Nephron (organoid): Measurements from ENCODE around the gene HACD1.

ENCODE experiments used
- H3K27ac Mint-ChIP-seq, 3 experiments: 2 replicates each; pipeline ENCODE4 v1.8.0; 2020; ENCODE audit warnings: mixed read lengths in 3 of 3, mild to moderate bottlenecking in 2 of 3, moderate library complexity in 1 of 3
- H3K27me3 Mint-ChIP-seq: 2 replicates; pipeline ENCODE4 v1.8.0; 2021; ENCODE audit warnings: low read depth, mild to moderate bottlenecking, moderate library complexity, mixed read lengths
- H3K36me3 Mint-ChIP-seq: 2 replicates; pipeline ENCODE4 v1.8.0; 2020; ENCODE audit warnings: low read depth, mixed read lengths
- H3K4me1 Mint-ChIP-seq: 2 replicates; pipeline ENCODE4 v1.8.0; 2020; ENCODE audit warnings: mixed read lengths
- H3K4me3 Mint-ChIP-seq, 3 experiments: 2 replicates each; pipeline ENCODE4 v1.8.0; 2020; ENCODE audit warnings: mild to moderate bottlenecking in 3 of 3, mixed read lengths in 3 of 3, moderate library complexity in 2 of 3
- H3K9me3 Mint-ChIP-seq: 2 replicates; pipeline ENCODE4 v1.8.0; 2020; ENCODE audit warnings: mixed read lengths
- CTCF ChIP-seq, 3 experiments: fragments of 200-600 bp; sonication (generic); IDR thresholded peaks; one replicate each; pipeline ENCODE4 v1.5.0; 2021; ENCODE audit warnings: antibody characterized with exemption in 3 of 3; ENCODE audit not compliant: unreplicated experiment in 3 of 3

Gene HACD1

GRCh38 chr10:17616403-17617030 lies 657 bp downstream of the HACD1 start:
- no peak for TF ChIP-seq CTCF (IDR thresholded peaks at IDR 0.05; ENCODE audit: unreplicated experiment in 3 of 3)
- Mint-ChIP-seq H3K4me3 (peak overlapping the region; percentile 75 to 80 (median 79)), H3K27me3 (peaks cover 22% of the 10 kb centered on the region), H3K4me1 (peaks cover 5% of the 10 kb centered on the region), H3K9me3 (no peaks in the 10 kb centered on the region), H3K27ac (no peak overlapping the region), H3K36me3 (no peaks in the 10 kb centered on the region)

- no peaks in the 10 kb centered on the region for H3K36me3 Mint-ChIP-seq
- H3K27me3 Mint-ChIP-seq: peaks cover 9% of the 10 kb centered on the region
- no peaks in the 10 kb centered on the region for H3K9me3 Mint-ChIP-seq
- no peak overlapping the region for H3K4me3 Mint-ChIP-seq
- H3K27ac Mint-ChIP-seq: no peak overlapping the region
- no peaks in the 10 kb centered on the region for H3K4me1 Mint-ChIP-seq
- TF ChIP-seq CTCF (IDR thresholded peaks at IDR 0.05; ENCODE audit: unreplicated experiment in 3 of 3): no peak
These were observed 7.6 kb downstream of the HACD1 start for GRCh38 chr10:17609523-17610079.

GRCh38 chr10:17607603-17608332 lies 9.4 kb downstream of the HACD1 start:
- Mint-ChIP-seq H3K27ac (no peak overlapping the region), H3K36me3 (no peaks in the 10 kb centered on the region), H3K4me1 (no peaks in the 10 kb centered on the region), H3K27me3 (peaks cover 5% of the 10 kb centered on the region), H3K4me3 (no peak overlapping the region), H3K9me3 (no peaks in the 10 kb centered on the region)
- peak; percentile 73 to 90 (median 80) for TF ChIP-seq CTCF (IDR thresholded peaks at IDR 0.05; ENCODE audit: unreplicated experiment in 3 of 3)

DNA sequence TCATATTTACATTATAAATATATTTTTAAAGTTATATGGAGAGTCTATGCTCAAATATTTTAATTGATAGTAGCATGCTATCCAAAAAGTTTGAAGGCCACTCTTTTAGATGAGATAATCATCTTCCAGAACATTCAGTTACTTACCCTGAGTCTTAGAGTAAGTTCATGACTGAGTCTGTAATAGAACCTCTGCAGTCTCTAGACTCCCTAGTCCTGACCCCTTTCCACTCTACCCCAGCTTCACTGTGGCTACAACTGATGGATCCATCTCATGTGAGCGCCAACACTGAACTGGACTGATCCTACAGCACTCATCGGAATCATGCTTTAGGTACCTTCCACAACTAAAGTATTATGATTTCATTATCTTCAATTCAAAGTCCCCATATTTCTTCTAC lies 10.1 kb downstream of the HACD1 start:
- Mint-ChIP-seq H3K36me3 (no peaks in the 10 kb centered on the region), H3K9me3 (no peaks in the 10 kb centered on the region), H3K4me3 (no peak overlapping the region), H3K27me3 (peaks cover 5% of the 10 kb centered on the region), H3K4me1 (no peaks in the 10 kb centered on the region), H3K27ac (no peak overlapping the region)
- no peak for TF ChIP-seq CTCF (IDR thresholded peaks at IDR 0.05; ENCODE audit: unreplicated experiment in 3 of 3)

GRCh38 chr10:17606547-17607040 lies 10.6 kb downstream of the HACD1 start:
- Mint-ChIP-seq H3K27me3 (peaks cover 5% of the 10 kb centered on the region), H3K9me3 (no peaks in the 10 kb centered on the region), H3K4me3 (no peak overlapping the region), H3K27ac (no peak overlapping the region), H3K4me1 (no peaks in the 10 kb centered on the region), H3K36me3 (no peaks in the 10 kb centered on the region)
- TF ChIP-seq CTCF (IDR thresholded peaks at IDR 0.05; ENCODE audit: unreplicated experiment in 3 of 3): no peak
